ENCODE data around the gene FHL1.

Gene FHL1

DNA sequence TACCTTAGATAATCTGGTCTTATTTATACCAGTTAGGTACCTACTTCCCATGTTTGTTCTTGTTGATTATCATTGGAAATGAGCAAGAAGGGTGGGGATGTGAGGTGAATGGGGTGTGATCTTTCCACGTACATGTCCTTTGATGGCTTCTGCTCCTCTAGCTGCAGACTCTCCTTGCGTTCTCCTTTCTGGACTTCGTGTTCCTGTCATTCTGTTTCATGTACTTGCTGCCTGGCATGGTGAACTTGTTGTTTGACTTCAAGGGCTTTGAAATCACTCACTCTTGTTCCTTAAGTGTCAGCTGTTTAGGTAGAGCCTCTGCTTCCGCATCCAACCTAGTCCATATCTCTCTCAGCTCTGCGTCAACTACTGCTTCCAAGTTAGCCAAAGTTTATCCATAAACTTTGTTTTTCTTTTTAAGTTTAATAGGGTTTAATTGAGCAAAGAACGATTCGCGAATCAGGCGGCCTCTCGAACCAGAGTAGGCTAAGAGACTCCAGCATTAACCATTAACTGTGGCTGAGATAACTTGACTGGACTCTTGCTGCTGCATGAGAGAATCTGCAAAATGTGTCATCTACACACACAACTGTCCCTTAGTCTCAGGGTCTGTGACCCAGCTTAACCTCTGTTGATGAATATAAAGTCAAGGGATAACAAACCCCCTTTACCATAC is 42.8 kb downstream of the FHL1 start:
- DNase-seq: no peak

GRCh38 chrX:136191171-136191570 is 43.8 kb downstream of the FHL1 start:
- no peak for DNase-seq

GRCh38 chrX:136192135-136192534 is 44.8 kb downstream of the FHL1 start:
- DNase-seq: no peak

DNA sequence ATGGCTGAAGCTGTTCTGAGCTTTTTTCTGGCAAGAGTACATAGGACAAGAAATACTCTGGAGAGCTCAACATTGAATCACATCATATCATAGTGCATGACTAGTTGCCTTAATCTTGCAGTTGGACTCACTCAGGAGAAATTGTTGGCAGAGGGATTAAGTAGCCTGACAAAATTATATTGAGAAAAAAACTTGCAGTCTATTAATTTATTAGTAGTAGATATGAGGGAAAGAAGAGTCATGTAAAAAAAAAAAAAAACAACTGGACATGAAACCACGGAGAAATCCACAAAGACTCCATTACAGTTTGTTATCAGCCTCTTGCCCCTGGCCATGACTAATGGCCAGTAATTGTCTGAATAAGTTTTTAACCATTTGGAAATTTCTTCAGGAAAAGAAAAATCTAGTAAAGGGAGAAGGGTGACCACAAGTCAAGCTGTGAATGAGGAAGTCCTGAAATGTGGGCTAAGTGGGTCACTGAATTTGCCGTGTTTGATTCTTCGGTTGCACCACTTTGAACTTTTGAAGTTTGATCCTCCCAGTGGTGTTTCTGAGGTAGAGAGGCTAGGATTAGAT is 45.6 kb downstream of the FHL1 start:
- DNase-seq: peak; percentile 27

DNA sequence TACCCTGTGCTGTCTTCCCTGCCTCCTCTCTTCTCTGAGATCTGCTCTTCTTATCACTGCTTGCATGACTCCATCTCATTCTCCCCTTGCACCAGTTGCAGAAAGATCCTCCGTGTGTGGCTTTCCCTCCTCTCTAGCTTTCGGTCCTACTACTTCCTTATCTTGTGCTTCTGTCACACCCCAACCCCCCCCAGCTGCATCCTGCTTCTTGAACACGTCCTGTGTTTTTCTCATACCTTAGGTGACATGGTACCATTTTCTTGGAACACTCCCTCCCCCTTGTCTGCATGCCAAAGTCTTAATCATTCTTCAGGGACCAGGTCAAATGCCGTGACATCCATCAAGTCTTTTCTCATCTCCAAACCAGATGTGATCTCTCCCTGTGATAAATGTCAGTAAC is 46.4 kb downstream of the FHL1 start:
- peak; percentile 39 for DNase-seq

DNA sequence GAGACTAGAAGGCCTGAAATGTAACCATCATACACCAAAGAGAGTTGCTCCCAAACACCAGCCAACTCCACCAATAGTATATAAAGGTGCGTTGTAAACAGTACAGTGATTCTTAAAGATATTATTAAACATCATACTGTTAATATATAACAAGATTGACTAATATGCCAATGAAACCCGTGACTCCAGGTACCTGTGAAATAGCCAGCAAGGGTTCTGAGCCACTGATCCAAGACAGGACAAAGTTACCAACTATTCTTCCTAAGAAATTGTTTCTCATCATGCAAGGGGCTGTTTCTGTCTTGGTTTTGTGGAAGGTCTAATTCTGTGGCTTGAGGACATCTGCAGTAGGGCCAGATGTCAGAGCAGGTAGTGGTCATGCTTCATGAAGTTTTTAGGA is 47.2 kb downstream of the FHL1 start:
- DNase-seq: no peak

GRCh38 chrX:136195247-136195646 is 47.9 kb downstream of the FHL1 start:
- no peak for DNase-seq

DNA sequence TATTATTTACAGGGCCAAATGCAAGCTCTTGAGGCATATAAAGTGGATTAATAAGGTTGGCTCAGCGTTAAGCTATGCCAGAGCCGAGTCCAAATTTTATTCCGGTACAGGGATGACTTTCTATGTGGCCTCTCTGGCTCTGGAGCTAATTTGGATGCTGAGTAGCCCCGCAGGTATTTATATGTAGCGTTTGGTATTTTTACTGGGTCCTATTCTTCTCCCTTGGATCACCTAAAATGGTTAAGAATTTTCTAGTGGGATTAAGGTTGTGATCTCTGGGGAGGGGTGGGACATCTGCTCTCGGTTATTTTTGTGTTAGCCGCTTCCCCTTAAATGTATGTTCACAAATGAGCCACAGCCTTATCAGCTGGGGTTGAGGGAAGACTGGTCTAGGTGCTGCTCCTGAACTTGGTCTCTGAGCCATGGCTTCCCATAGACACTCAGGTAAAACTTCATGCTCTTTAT is 49.4 kb downstream of the FHL1 start:
- no peak for DNase-seq

DNA sequence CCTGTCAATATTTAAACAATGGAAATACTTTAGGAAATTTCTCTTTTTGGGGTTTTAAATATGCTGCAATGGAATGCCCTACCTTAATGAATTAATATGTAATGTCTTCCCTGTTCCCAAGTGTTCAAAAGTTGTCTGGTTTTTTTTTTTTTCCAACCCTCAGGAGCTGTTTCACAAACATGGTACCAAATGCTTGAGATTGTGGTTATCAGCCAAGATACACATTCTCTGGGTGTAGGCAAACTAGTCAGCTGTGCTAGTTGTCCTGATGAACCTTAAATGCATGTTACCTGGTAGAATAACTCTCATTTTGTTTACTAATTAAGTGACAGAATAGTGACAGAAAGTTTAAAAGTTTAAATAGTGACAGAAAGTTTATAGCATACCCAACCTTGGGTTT is 50.7 kb downstream of the FHL1 start:
- DNase-seq: no peak

DNA sequence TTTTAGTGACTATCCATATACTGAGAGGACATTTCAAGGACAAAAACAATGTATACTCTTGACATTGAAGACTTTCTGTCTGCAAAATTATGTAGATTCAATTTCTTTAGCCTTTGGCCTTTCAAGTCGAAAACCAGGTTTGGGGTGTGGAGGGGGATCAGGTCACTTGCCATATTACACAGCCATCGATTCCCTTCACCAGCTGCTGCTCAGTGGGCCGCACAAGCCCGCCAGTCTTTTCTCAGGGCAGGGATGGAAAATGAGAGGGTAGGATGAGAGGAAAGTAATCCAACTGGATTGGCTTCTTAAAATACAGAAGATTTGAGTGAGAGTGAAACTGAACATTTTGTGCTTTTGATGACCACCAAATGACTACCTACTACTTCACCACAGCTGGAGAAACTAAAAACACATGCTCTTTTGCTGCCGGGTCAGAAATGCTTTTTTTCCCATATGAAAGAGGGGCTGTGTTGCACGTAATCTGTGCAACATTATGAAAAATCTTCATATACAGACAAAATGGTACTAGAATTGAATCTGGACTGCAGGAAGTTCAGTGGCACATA is 51.4 kb downstream of the FHL1 start:
- no peak for DNase-seq

GRCh38 chrX:136199365-136199764 is 52.0 kb downstream of the FHL1 start:
- no peak for DNase-seq

DNA sequence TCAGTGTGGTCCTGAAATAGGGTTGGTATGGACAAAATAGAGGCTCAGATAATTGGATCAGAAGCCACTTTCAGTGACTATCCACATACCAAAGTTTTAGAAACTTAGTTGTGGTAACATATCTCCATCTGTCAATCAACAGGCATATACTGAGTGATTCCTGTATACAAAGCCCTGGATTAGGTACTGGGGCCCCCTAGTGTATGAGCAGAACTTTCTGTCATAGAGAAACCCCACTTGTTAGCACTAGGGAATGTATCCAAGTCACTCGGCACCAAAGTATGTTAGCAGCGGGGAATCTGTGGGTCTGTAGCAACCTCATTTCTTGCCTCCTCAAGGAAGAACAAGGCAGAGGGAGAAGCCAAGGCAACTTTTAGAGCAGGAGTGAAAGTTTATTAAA is 53.1 kb downstream of the FHL1 start:
- DNase-seq: no peak

DNA sequence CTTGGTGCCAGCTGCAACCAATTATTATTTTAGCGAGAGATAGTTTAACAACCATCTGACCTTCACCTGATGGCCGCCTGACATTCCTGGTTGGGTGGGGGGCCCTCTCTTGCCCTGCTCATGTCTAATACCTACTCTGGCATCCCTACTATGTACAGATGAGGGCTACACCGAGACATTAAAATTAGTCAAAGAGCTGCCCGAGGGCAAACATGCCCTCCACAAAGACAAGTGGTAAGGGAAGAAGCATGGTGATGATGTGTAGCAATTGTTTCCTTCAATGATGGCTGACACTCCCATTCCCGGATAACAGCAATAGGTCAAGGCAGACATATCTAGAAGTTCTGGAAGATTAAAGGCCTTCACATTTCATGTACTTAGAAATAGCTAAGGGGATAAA is 54.3 kb downstream of the FHL1 start:
- DNase-seq: no peak

GRCh38 chrX:136202889-136203288 is 55.6 kb downstream of the FHL1 start:
- DNase-seq: no peak

GRCh38 chrX:136203438-136203837 is 56.1 kb downstream of the FHL1 start:
- no peak for DNase-seq

GRCh38 chrX:136203951-136204350 is 56.6 kb downstream of the FHL1 start:
- no peak for DNase-seq

DNA sequence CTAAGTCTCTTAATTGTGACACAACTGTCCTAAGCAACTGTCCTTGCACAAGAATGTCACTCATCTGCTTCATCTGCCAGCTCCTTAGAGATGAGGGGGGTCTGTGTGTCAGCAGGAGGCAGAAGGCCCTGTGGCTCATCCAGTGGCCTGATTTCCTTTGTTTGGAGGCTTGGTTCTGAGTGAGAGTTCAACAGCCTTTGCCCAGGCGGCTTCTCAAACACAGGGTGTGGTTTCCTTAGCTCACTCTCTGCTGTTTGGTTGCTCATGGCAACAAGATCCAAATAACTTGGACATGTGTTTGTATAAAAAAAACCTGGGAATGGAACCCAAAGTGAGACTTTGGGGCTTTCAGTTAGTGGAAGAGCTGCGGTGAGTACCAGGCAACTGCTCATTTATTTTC is 57.2 kb downstream of the FHL1 start:
- DNase-seq: no peak

GRCh38 chrX:136205882-136206380 is 58.6 kb downstream of the FHL1 start:
- DNase-seq: no peak

GRCh38 chrX:136206916-136207315 is 59.6 kb downstream of the FHL1 start:
- DNase-seq: no peak

DNA sequence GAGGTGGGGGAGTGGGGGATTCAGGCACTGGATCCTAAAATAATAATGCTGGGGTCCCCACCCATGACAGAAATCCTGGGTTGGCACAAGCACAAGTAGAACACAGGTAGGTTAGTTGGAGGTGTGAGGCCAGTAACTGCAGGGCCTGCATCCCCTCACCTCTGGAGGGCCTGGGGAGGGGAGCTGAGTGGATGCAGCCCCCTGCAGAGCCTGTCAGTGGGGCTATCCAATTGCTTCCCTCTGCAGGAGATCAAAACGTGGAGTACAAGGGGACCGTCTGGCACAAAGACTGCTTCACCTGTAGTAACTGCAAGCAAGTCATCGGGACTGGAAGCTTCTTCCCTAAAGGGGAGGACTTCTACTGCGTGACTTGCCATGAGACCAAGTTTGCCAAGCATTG is 60.2 kb downstream of the FHL1 start:
- no peak for DNase-seq

DNA sequence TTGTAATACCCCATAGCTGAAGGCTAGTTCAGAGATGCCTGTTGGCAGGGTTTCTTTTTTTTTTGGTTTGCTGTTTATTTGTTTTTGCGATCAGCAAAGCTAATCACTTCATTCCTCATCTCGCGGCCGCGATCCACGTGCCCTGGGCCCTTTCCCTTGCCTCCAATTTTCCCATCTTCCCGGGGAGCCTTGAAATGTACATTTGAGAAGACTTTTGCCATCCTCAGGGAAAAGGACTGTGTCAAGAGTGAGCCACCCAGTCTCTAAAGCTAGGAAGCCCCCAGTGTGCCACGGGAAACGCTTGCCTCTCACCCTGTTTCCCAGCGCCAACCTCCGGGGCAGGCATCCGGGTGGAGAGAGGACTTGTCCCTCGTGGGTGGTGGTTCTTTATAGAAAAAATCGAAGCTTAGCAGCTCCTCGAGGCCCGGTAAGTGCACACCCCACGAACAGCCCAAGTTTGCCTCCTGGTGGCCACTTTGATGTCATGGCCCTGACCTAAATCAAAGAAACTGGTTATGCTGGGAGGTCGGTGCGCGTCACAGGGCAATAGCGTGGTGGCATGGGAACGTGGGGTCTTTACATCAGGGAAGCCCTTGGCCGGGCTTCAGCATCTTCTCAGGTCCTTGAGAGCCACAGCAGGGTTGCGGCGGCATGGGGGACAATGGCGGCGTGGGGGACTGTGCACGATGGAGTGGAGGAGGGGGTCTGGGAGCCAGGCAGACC is 61.8 kb downstream of the FHL1 start:
- peak; percentile 18 for DNase-seq

DNA sequence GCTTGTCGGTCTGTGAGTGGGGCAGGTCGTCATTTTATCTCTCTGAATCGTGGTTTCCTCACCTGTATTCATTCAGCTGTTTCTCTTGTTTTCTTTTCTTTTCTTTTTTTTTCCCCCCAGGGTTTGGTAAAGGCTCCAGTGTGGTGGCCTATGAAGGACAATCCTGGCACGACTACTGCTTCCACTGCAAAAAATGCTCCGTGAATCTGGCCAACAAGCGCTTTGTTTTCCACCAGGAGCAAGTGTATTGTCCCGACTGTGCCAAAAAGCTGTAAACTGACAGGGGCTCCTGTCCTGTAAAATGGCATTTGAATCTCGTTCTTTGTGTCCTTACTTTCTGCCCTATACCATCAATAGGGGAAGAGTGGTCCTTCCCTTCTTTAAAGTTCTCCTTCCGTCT is 62.4 kb downstream of the FHL1 start:
- no peak for DNase-seq

DNA sequence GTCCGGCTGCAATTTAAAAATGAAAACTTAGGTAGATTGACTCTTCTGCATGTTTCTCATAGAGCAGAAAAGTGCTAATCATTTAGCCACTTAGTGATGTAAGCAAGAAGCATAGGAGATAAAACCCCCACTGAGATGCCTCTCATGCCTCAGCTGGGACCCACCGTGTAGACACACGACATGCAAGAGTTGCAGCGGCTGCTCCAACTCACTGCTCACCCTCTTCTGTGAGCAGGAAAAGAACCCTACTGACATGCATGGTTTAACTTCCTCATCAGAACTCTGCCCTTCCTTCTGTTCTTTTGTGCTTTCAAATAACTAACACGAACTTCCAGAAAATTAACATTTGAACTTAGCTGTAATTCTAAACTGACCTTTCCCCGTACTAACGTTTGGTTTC is 62.9 kb downstream of the FHL1 start:
- no peak for DNase-seq

GRCh38 chrX:136210806-136211205 is 63.5 kb downstream of the FHL1 start:
- no peak for DNase-seq
